Glutamatergic neuron (in vitro differentiated cells): ENCODE measurements around the gene MALAT1. TPM values are rescaled to one million over a fixed set of nuclear protein-coding genes. Genes with fewer than 3 reads are reported as not detected.

Experiments
- DNase-seq: peaks from one replicate; pipeline ENCODE4 v3.0.0; 2022
- H3K27ac Mint-ChIP-seq: one replicate; pipeline ENCODE4 v1.8.0; 2020; ENCODE audit warnings: mild to moderate bottlenecking, mixed read lengths, inconsistent platforms; ENCODE audit not compliant: unreplicated experiment
- H3K27me3 Mint-ChIP-seq: one replicate; pipeline ENCODE4 v1.8.0; 2020; ENCODE audit warnings: mild to moderate bottlenecking, moderate library complexity, mixed read lengths, inconsistent platforms; ENCODE audit not compliant: unreplicated experiment
- H3K36me3 Mint-ChIP-seq: one replicate; pipeline ENCODE4 v1.8.0; 2020; ENCODE audit warnings: mild to moderate bottlenecking, mixed read lengths, inconsistent platforms; ENCODE audit not compliant: unreplicated experiment
- H3K4me1 Mint-ChIP-seq: one replicate; pipeline ENCODE4 v1.8.0; 2020; ENCODE audit warnings: mild to moderate bottlenecking, low read depth, mixed read lengths, inconsistent platforms; ENCODE audit not compliant: unreplicated experiment
- H3K4me3 Mint-ChIP-seq: one replicate; pipeline ENCODE4 v1.8.0; 2020; ENCODE audit warnings: mild to moderate bottlenecking, mixed read lengths, inconsistent platforms; ENCODE audit not compliant: unreplicated experiment
- H3K9me3 Mint-ChIP-seq: one replicate; pipeline ENCODE4 v1.8.0; 2020; ENCODE audit warnings: mild to moderate bottlenecking, moderate library complexity, mixed read lengths, inconsistent platforms; ENCODE audit not compliant: unreplicated experiment
- CTCF ChIP-seq: fragments of 200-600 bp; sonication (generic); IDR thresholded peaks from one replicate; pipeline ENCODE4 v1.5.0; 2021; ENCODE audit not compliant: partially characterized antibody, unreplicated experiment
- total RNA-seq: library from RNA; stranded (reverse); fragmentation: NEBNext Ultra II Directional; extraction: Animal tissue kit (Norgen Biotek cat#: 25700); gene quantifications from one replicate; pipeline ENCODE4 v1.2.1, GENCODE V29; 2021; ENCODE audit not compliant: unreplicated experiment

Gene MALAT1
- total RNA-seq, 1 donor from 2014 or later = 18,218 TPM

GRCh38 chr11:65499713-65500386 is 1.0 kb downstream of the MALAT1 start:
- Mint-ChIP-seq H3K4me1 (peaks cover 18% of the 10 kb centered on the region), H3K27me3 (peaks cover 17% of the 10 kb centered on the region), H3K9me3 (peaks cover 44% of the 10 kb centered on the region), H3K36me3 (peaks cover 28% of the 10 kb centered on the region), H3K27ac (no peak overlapping the region), H3K4me3 (no peak overlapping the region)
- no peak for DNase-seq
- TF ChIP-seq CTCF = no peak

DNA sequence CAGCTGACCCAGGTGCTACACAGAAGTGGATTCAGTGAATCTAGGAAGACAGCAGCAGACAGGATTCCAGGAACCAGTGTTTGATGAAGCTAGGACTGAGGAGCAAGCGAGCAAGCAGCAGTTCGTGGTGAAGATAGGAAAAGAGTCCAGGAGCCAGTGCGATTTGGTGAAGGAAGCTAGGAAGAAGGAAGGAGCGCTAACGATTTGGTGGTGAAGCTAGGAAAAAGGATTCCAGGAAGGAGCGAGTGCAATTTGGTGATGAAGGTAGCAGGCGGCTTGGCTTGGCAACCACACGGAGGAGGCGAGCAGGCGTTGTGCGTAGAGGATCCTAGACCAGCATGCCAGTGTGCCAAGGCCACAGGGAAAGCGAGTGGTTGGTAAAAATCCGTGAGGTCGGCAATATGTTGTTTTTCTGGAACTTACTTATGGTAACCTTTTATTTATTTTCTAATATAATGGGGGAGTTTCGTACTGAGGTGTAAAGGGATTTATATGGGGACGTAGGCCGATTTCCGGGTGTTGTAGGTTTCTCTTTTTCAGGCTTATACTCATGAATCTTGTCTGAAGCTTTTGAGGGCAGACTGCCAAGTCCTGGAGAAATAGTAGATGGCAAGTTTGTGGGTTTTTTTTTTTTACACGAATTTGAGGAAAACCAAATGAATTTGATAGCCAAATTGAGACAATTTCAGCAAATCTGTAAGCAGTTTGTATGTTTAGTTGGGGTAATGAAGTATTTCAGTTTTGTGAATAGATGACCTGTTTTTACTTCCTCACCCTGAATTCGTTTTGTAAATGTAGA is 1.7 kb downstream of the MALAT1 start:
- no peak overlapping the region for H3K4me3 Mint-ChIP-seq
- peaks cover 22% of the 10 kb centered on the region for H3K4me1 Mint-ChIP-seq
- TF ChIP-seq CTCF = no peak
- no peak for DNase-seq
- H3K36me3 Mint-ChIP-seq = peaks cover 30% of the 10 kb centered on the region
- peaks cover 49% of the 10 kb centered on the region for H3K9me3 Mint-ChIP-seq
- H3K27ac Mint-ChIP-seq = no peak overlapping the region
- peaks cover 20% of the 10 kb centered on the region for H3K27me3 Mint-ChIP-seq

DNA sequence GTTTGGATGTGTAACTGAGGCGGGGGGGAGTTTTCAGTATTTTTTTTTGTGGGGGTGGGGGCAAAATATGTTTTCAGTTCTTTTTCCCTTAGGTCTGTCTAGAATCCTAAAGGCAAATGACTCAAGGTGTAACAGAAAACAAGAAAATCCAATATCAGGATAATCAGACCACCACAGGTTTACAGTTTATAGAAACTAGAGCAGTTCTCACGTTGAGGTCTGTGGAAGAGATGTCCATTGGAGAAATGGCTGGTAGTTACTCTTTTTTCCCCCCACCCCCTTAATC is 2.3 kb downstream of the MALAT1 start:
- peaks cover 21% of the 10 kb centered on the region for H3K27me3 Mint-ChIP-seq
- H3K9me3 Mint-ChIP-seq = peaks cover 50% of the 10 kb centered on the region
- H3K36me3 Mint-ChIP-seq = peaks cover 30% of the 10 kb centered on the region
- no peak overlapping the region for H3K27ac Mint-ChIP-seq
- peaks cover 26% of the 10 kb centered on the region for H3K4me1 Mint-ChIP-seq
- DNase-seq = no peak
- H3K4me3 Mint-ChIP-seq = no peak overlapping the region
- TF ChIP-seq CTCF = no peak

GRCh38 chr11:65501472-65502273 is 2.8 kb downstream of the MALAT1 start:
- H3K4me1 Mint-ChIP-seq = peaks cover 26% of the 10 kb centered on the region
- peaks cover 30% of the 10 kb centered on the region for H3K36me3 Mint-ChIP-seq
- H3K27me3 Mint-ChIP-seq = peaks cover 24% of the 10 kb centered on the region
- no peak overlapping the region for H3K4me3 Mint-ChIP-seq
- peaks cover 51% of the 10 kb centered on the region for H3K9me3 Mint-ChIP-seq
- TF ChIP-seq CTCF = no peak
- H3K27ac Mint-ChIP-seq = no peak overlapping the region
- DNase-seq = no peak
